WTC11 (cell line): Measurements from ENCODE around the gene POP4. TPM values are rescaled to one million over a fixed set of nuclear protein-coding genes. Genes with fewer than 3 reads are reported as not detected.

Experiments used
- ATAC-seq: fragments of 200-7000 bp; cut with Tn5 transposase; 2 replicates; pipeline ENCODE4 v1.10.0; 2021; ENCODE audit warnings: mild to moderate bottlenecking, moderate library complexity
- CTCF ChIA-PET: fragments of 300-600 bp; sonication (Branson Sonifier 250); formaldehyde crosslinking; loops from one replicate; lab custom pipeline; 2021; ENCODE audit warnings: antibody characterized with exemption; lab: Charles Lee
- POLR2A ChIA-PET: fragments of 350-600 bp; sonication (Branson Sonifier 250); formaldehyde crosslinking; loops from one replicate; lab custom pipeline; 2021; ENCODE audit warnings: antibody characterized with exemption; lab: Charles Lee
- DNase-seq: peaks from one replicate; pipeline ENCODE4 v3.0.0; 2021; ENCODE audit warnings: low spot score
- H3K27ac Mint-ChIP-seq: 2 replicates; pipeline ENCODE4 v1.8.0; 2021; ENCODE audit warnings: mixed read lengths
- H3K27me3 Mint-ChIP-seq: 2 replicates; pipeline ENCODE4 v1.8.0; 2021; ENCODE audit warnings: low read depth, mild to moderate bottlenecking, moderate library complexity, mixed read lengths
- H3K36me3 Mint-ChIP-seq: 2 replicates; pipeline ENCODE4 v1.8.0; 2021; ENCODE audit warnings: mixed read lengths
- H3K4me1 Mint-ChIP-seq: 2 replicates; pipeline ENCODE4 v1.8.0; 2022; ENCODE audit warnings: mixed read lengths
- H3K4me3 Mint-ChIP-seq: 2 replicates; pipeline ENCODE4 v1.8.0; 2021; ENCODE audit warnings: mild to moderate bottlenecking, moderate library complexity, mixed read lengths
- H3K9me3 Mint-ChIP-seq: 2 replicates; pipeline ENCODE4 v1.8.0; 2021; ENCODE audit warnings: mixed read lengths
- ATF2 ChIP-seq: sonication (generic); formaldehyde crosslinking; IDR thresholded peaks from 2 replicates; pipeline ENCODE4 v1.8.1; 2022; ENCODE audit warnings: low read depth, missing genetic modification reagents, borderline replicate concordance
- ATF3 ChIP-seq: sonication (generic); formaldehyde crosslinking; conservative IDR thresholded peaks from 2 replicates; pipeline ENCODE4 v1.8.1; 2022; ENCODE audit warnings: mild to moderate bottlenecking, missing genetic modification reagents
- E2F5 ChIP-seq: sonication (generic); formaldehyde crosslinking; IDR thresholded peaks from 2 replicates; pipeline ENCODE4 v1.8.1; 2022; ENCODE audit warnings: mild to moderate bottlenecking, moderate library complexity, missing genetic modification reagents
- EMX1 ChIP-seq: fragments of 250-450 bp; sonication (Bioruptor Pico); IDR thresholded peaks from 2 replicates; pipeline ENCODE4 v1.8.0; 2021; ENCODE audit warnings: mild to moderate bottlenecking
- ERG ChIP-seq: fragments of 250-450 bp; sonication (Bioruptor Pico); IDR thresholded peaks from 2 replicates; pipeline ENCODE4 v1.8.0; 2021; ENCODE audit warnings: mild to moderate bottlenecking
- GRHL2 ChIP-seq: fragments of 250-450 bp; sonication (Bioruptor Pico); IDR thresholded peaks from 2 replicates; pipeline ENCODE4 v1.8.0; 2022; ENCODE audit warnings: mild to moderate bottlenecking, moderate library complexity; ENCODE audit not compliant: insufficient replicate concordance, severe bottlenecking
- MAX ChIP-seq: sonication (generic); formaldehyde crosslinking; IDR thresholded peaks from 2 replicates; pipeline ENCODE4 v1.8.0; 2022; ENCODE audit warnings: mild to moderate bottlenecking, missing genetic modification reagents
- NFATC4 ChIP-seq: fragments of 250-450 bp; sonication (Bioruptor Pico); IDR thresholded peaks from 2 replicates; pipeline ENCODE4 v1.9.0; 2021; ENCODE audit warnings: mild to moderate bottlenecking
- NFYB ChIP-seq: sonication (generic); formaldehyde crosslinking; conservative IDR thresholded peaks from 2 replicates; pipeline ENCODE4 v1.8.0; 2022; ENCODE audit warnings: low read depth, missing genetic modification reagents
- RORB ChIP-seq: fragments of 250-450 bp; sonication (Bioruptor Pico); IDR thresholded peaks from 2 replicates; pipeline ENCODE4 v1.9.0; 2021; ENCODE audit warnings: mild to moderate bottlenecking
- SOX15 ChIP-seq: fragments of 250-450 bp; sonication (Bioruptor Pico); IDR thresholded peaks from 2 replicates; pipeline ENCODE4 v1.9.0; 2021; ENCODE audit warnings: mild to moderate bottlenecking
- STAT6 ChIP-seq: sonication (generic); formaldehyde crosslinking; conservative IDR thresholded peaks from 2 replicates; pipeline ENCODE4 v1.8.1; 2023; ENCODE audit warnings: mild to moderate bottlenecking, low read depth, missing genetic modification reagents, moderate library complexity
- ZNF138 ChIP-seq: sonication (generic); formaldehyde crosslinking; conservative IDR thresholded peaks from 2 replicates; pipeline ENCODE4 v1.8.1; 2022; ENCODE audit warnings: mild to moderate bottlenecking, moderate library complexity, missing genetic modification reagents
- ZNF281 ChIP-seq: sonication (generic); formaldehyde crosslinking; IDR thresholded peaks from 2 replicates; pipeline ENCODE4 v1.8.0; 2023; ENCODE audit warnings: mild to moderate bottlenecking, missing genetic modification reagents
- total RNA-seq: library from RNA; stranded (reverse); gene quantifications from 3 replicates; pipeline ENCODE4 v1.2.3, GENCODE V29; 2021

The POP4 gene
- total RNA-seq, 1 experiment from 2014 or later, result 46.7 TPM

GRCh38 chr19:29571181-29571580 lies 34.9 kb upstream of the POP4 start:
- H3K9me3 Mint-ChIP-seq, result no peaks in the 10 kb centered on the region
- no peak for DNase-seq
- H3K27ac Mint-ChIP-seq, result no peak overlapping the region
- peaks cover 12% of the 10 kb centered on the region for H3K4me1 Mint-ChIP-seq
- H3K36me3 Mint-ChIP-seq, result no peaks in the 10 kb centered on the region
- CTCF ChIA-PET, result no interaction called here
- no peak overlapping the region for H3K4me3 Mint-ChIP-seq
- 0 out of 2 replicates have a peak, but pooled peaks cover 7% of the 10 kb centered on the region for H3K27me3 Mint-ChIP-seq
- no peak for ATAC-seq
- no peak for TF ChIP-seq SOX15
- POLR2A ChIA-PET, result no interaction called here

- ATAC-seq, result no peak
- H3K4me3 Mint-ChIP-seq, result no peak overlapping the region
- POLR2A ChIA-PET, result interaction anchor here (1.0 kb wide), 1 partner anchor 10 kb away, joined by 3 read pairs; no protein-coding TSS in a partner anchor
- no peaks in the 10 kb centered on the region for H3K36me3 Mint-ChIP-seq
- no peak for DNase-seq
- TF ChIP-seq ZNF281 (CRISPR knock-in tag) (no peak), ATF3 (CRISPR knock-in tag) (no peak), NFATC4 (CRISPR knock-in tag) (no peak), STAT6 (no peak), MAX (no peak), EMX1 (CRISPR knock-in tag) (no peak), ERG (CRISPR knock-in tag) (no peak), ZNF138 (CRISPR knock-in tag) (no peak), RORB (no peak), GRHL2 (no peak), ATF2 (CRISPR knock-in tag) (no peak), E2F5 (no peak), NFYB (no peak)
- no peak overlapping the region for H3K27ac Mint-ChIP-seq
- no peaks in the 10 kb centered on the region for H3K9me3 Mint-ChIP-seq
- CTCF ChIA-PET, result interaction anchor here (0.8 to 1.1 kb wide), 3 partner anchors 45 to 452 kb away, joined by 3 to 4 read pairs (median 3); no protein-coding TSS in a partner anchor
- H3K27me3 Mint-ChIP-seq, result peaks cover 8% of the 10 kb centered on the region; the same call in 1 of the 2 replicates
- peaks cover 22% of the 10 kb centered on the region for H3K4me1 Mint-ChIP-seq
Observed at GRCh38 chr19:29573486-29573885, 32.6 kb upstream of the POP4 start.
